Stimulated activated CD4-positive, alpha-beta T cell treated with anti-CD3 and anti-CD28 coated beads, Interleukin-2, amount 100 ng/mL, for 4 hours (primary cell): ENCODE data around the gene PREX1.

ENCODE experiments used
- DNase-seq: peaks from one replicate; pipeline ENCODE4 v3.0.0-alpha.2; 2020; ENCODE audit warnings: low read depth

Gene PREX1

DNA sequence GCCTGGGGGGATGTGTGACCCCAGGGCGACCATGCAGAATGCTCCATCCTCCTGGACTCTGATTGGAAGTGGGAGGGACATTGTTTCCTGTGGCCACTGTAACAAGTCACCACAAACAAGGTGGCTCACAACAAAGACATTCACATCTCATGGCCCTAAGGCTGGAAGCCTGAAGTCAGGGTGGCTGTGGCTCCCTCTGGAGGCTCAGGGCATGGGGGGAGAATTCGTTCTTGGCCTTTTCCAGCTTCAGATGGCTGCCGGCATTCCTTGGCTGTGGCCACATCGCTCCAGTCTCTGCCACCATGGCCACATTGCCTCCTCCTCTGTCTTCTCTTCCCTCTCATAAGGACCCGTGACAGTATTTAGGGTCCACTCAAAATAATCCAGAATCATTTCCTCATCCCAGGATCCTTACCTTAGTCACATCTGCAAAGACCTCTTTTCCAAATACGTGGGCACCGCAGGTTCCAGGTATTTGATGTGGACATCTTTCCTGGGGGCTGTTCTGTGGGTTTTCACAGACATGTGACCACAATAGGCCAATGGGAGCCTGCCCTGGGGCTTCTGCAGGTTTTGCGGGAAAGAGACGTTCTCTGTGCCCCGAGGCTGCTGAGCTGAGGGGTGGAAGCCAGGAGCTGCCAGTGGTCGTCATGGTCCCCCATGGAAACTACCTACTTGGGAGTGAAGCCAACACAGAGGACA lies 249.3 kb downstream of the PREX1 start:
- DNase-seq: no peak

GRCh38 chr20:48577557-48577956 lies 250.2 kb downstream of the PREX1 start:
- DNase-seq: no peak

DNA sequence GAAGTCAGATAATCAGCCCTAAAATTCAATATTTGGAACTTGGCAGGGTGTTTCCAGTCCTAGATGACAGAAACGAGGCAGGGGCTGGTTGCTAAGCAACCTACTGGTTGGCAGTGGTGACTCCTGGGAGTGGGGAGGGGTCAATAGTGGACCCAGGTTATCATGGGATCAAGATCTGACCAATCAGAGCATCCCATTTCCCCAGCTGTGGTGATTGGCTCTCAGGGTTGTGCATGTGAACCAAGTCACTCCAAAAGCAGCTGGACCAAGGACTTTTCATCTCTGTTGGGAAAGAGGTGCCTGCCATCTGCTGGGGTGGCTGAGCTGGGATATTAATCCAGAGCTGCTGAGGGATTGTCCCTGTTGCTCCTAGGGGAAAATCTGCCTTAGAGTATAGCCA lies 253.4 kb downstream of the PREX1 start:
- no peak for DNase-seq
